Thyroid gland (tissue), 4 donors: Measurements from ENCODE around the gene SHE.

Experiments
- POLR2A ChIP-seq, 2 donors: fragments of 450-650 bp; IDR thresholded peaks; one replicate each; pipeline ENCODE4 v1.6.1; 2017; ENCODE audit warnings: antibody characterized with exemption in 2 of 2, mild to moderate bottlenecking in 2 of 2, moderate library complexity in 1 of 2
- TF ChIP-seq, protein P1 (sequence below), 6 experiments: fragments of 200-600 bp in 3 of 6; fragments of 450-650 bp in 3 of 6; sonication (generic) in 3 of 6; IDR thresholded peaks; one replicate each; pipeline ENCODE4 v1.5.1; 2016 to 2019; ENCODE audit warnings: antibody characterized with exemption in 6 of 6, mild to moderate bottlenecking in 2 of 6, inconsistent platforms in 1 of 6, moderate library complexity in 1 of 6

DNA sequence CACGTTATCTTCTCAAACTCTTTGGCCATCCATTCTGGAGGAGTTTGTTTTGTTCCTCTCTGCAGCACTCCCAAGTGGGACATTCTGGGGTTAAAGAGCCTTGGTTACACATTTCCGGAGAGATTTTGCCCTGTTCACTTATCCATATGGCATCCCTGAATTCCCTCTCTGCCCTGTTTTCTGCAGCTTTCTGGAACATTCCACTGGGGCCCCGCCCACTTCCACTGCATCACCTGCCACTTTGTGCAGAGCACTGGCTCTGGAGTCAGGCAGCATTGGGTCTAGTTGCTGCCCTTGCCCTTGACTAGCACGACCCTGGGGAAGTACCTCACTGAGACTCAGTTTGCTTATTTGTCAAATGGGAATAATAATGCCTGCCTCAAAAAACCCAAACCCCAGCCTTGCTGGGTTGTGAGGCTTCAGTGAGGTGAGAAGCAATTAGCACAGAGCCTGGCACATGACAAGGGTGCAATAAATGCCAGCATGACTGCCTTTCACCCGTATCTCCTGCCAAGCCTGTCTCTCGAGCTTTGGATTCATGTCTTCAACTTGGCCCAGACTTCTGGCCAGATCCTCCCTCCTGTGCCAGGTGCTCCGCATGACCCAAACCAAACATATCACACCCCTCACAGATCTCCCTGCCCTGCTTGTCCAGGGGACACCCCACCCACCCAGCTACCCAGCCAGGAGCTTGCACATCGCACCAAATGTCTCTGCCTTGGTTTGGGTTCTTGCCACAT is 58.8 kb downstream of the SHE start:
- TF ChIP-seq, protein P1, sequence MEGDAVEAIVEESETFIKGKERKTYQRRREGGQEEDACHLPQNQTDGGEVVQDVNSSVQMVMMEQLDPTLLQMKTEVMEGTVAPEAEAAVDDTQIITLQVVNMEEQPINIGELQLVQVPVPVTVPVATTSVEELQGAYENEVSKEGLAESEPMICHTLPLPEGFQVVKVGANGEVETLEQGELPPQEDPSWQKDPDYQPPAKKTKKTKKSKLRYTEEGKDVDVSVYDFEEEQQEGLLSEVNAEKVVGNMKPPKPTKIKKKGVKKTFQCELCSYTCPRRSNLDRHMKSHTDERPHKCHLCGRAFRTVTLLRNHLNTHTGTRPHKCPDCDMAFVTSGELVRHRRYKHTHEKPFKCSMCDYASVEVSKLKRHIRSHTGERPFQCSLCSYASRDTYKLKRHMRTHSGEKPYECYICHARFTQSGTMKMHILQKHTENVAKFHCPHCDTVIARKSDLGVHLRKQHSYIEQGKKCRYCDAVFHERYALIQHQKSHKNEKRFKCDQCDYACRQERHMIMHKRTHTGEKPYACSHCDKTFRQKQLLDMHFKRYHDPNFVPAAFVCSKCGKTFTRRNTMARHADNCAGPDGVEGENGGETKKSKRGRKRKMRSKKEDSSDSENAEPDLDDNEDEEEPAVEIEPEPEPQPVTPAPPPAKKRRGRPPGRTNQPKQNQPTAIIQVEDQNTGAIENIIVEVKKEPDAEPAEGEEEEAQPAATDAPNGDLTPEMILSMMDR (IDR thresholded peaks at IDR 0.05), result no peak
- TF ChIP-seq POLR2A (IDR thresholded peaks at IDR 0.05), result no peak
